Breast epithelium (tissue), 3 donors: Measurements from ENCODE around the gene ITGA5.

Experiments used
- POLR2AphosphoS5 ChIP-seq, 3 donors: sonication (generic); formaldehyde crosslinking; IDR thresholded peaks; one replicate each; pipeline ENCODE4 v1.6.1; 2017; ENCODE audit warnings: antibody characterized with exemption in 3 of 3
- TF ChIP-seq, protein P1 (sequence below), 3 donors: fragments of 450-650 bp; IDR thresholded peaks; one replicate each; pipeline ENCODE4 v1.5.1; 2016 to 2017; ENCODE audit warnings: antibody characterized with exemption in 3 of 3, mild to moderate bottlenecking in 3 of 3, moderate library complexity in 3 of 3

DNA sequence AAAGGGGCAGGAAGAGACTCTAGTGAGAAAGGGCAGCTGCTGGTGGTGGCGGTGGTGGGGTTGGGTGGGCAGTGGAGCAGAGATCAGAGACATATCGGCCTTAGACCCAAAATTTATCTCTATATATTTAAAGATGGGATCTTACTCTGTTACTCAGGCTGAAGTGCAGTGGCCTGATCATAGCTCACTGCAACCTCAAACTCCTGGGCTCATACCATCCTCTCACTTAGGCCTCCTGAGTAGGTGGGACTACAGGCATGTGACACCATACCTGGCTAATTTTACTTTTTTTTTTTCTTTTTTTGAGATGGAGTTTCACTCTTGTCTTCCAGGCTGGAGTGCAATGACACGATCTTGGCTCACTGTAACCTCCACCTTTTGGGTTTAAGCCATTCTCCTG is 18.6 kb upstream of the ITGA5 start:
- no peak for TF ChIP-seq POLR2AphosphoS5 (IDR thresholded peaks at IDR 0.05)
- TF ChIP-seq, protein P1, sequence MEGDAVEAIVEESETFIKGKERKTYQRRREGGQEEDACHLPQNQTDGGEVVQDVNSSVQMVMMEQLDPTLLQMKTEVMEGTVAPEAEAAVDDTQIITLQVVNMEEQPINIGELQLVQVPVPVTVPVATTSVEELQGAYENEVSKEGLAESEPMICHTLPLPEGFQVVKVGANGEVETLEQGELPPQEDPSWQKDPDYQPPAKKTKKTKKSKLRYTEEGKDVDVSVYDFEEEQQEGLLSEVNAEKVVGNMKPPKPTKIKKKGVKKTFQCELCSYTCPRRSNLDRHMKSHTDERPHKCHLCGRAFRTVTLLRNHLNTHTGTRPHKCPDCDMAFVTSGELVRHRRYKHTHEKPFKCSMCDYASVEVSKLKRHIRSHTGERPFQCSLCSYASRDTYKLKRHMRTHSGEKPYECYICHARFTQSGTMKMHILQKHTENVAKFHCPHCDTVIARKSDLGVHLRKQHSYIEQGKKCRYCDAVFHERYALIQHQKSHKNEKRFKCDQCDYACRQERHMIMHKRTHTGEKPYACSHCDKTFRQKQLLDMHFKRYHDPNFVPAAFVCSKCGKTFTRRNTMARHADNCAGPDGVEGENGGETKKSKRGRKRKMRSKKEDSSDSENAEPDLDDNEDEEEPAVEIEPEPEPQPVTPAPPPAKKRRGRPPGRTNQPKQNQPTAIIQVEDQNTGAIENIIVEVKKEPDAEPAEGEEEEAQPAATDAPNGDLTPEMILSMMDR (IDR thresholded peaks at IDR 0.05), result no peak
